ENCODE data around the gene B3GNT8. TPM values are rescaled to one million over a fixed set of nuclear protein-coding genes. Genes with fewer than 3 reads are reported as not detected.
"Not testable (repeated sequence)": the region's sequence is repeated elsewhere in the genome, so short reads cannot be mapped to it uniquely, and the experiment has no call there.

B3GNT8 gene
- total RNA-seq, 1 donor from 2014 or later = 0.16 TPM

DNA sequence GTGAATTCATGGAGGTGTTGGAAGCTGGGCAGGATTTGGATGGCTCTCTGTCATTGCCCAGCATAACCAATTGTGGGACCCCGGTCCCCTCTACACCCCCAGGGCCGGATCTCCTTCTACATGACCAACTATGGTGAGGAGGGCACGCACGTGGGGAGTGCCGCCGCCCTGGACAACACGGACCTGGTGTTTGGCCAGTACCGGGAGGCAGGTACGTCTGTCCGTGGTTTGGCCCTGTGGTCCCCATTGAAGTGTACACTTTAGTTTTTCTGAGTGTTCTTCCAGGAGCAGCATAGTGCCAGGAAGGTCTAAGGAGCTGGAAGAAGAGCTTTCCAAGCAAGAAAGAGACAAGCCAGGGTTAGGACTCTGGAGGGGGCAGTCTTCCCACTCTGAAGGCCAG, 13.2 kb downstream of the B3GNT8 start:
- no peak for DNase-seq

DNA sequence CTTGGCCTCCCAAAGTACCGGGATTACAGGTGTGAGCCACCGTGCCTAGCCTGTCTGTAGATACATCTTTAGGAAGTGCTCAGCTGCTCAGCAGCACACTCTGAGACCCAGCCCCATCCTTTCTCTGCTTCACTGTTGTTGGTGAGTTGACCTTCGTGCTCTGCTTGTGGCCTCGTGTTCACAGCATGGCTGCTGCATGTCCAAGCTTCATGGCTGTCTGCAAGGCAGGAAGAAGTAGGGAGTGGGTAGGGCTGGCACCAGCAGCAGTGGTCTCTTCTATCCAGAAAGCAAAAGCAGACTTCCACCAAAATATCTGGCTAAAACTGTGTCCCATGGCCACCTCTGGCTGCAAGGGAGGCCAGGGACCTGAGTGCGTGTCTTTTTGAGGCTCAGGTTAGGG, 14.2 kb downstream of the B3GNT8 start:
- no peak for DNase-seq

DNA sequence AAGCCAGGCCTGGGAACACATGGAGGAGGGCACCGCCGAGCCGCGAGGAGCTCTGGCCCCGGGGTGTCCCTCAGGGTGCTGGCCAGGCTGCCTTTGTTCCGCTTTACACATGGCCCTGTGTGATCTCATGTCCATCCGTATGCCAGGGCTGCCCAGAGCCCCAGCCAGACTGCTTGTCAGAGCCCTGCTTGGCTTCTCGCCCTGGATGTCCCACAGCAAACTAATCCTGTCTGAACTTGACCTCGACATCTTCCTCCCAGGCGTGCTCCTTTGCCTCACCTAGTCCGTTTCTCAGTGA, 15.3 kb downstream of the B3GNT8 start:
- DNase-seq = no peak

DNA sequence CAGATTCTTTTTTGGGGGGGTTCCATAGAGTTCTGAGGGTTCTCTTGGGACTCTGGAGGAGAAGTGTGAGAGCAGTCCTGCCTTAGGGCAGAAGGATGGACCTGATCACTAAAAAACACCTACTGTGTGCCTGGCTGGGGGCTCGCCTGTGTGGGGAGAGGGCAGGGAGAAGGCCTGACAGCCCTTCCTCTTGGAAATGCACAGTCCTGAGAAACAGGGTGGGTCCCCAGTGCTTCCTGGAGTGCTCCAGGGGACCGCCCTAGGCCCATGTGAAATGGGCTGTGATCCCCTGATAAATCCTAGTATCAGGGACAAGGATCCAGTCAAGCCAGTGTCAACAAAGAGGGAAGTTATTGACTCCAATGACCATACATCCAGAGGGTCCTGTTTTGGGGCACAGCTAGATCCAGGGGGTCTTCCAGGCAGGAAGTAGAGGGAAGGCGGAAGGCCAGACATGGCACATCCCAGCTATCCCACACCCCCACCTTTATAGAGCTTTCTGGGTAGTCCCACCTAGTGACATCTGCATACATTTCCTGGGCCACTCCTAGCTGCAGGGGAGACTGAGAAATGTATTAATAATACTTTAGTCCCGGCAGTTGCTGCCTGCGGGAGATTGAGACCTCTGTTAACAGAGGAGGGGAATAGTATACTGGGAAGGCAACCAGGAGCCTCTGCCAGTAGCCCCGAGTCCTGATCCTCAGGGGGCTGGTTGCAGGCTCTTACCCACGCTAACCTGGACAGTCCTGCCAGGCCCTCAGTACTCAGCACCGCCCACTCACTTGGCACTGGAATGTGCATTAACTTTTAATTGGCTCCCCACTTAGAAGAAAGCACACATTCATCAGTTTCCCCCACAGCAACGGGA, 15.8 kb downstream of the B3GNT8 start:
- no peak for DNase-seq

DNA sequence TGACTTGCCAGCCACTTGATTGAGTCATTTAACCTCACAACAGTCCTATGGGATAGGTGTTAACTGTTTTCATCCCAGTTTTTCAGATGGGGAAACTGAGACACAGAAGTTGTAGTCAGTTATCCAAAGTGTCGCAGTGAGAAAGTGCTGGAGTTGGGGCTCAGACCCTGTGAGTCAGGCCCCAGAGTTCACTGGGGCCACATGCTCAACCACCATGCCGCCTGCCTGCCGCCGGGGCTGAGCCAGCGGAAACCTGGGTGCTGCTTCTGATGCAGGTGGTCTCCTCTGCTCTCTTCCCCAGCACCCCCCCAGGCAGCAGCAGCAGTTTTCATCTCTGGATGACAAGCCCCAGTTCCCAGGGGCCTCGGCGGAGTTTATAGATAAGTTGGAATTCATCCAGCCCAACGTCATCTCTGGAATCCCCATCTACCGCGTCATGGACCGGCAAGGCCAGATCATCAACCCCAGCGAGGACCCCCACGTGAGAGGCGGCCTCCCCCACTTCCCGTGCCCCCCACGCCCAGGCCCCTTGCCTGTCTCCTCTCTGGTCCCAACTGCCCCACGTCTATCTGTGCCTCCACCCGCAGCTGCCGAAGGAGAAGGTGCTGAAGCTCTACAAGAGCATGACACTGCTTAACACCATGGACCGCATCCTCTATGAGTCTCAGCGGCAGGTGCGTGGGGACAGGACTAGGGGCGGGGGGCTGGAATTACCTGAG, 16.7 kb downstream of the B3GNT8 start:
- DNase-seq = no peak

DNA sequence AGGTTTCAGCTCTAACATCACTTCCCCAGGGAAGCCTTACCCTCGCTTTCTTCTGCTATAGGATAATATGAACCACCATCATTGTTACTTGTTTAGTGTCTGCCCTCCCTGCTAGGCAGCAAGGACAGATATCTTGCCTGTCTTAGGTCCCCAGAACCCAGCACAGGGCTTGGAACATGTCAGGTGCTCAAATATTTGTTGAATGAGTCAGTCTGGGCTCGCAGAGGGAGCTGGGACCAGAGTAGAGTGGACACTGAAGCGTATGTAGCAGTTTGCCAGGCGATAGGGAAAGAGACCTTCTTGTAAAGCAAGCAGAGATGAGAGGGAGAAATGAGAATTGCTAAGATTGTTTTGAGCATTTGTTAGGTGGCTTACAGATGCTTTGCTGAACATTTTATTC, 17.9 kb downstream of the B3GNT8 start:
- no peak for DNase-seq

DNA sequence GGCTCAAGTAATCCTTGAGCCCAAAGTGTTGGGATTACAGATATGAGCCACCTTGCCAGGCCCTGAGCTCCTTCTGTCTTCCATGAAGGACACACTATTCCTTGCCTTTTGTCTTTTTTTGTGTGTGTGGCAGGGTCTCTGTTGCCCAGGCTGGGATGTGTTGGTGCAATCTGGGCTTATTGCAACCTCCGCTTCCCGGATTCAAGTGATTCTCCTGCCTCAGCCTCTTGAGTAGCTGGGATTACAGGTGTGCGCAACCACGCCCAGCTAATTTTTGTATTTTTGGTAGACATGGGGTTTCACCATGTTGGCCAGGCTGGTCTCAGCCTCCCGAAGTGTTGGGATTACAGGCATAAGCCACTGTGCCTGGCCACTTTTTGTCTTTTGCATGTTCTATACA, 18.3 kb downstream of the B3GNT8 start:
- DNase-seq = not testable (repeated sequence)

DNA sequence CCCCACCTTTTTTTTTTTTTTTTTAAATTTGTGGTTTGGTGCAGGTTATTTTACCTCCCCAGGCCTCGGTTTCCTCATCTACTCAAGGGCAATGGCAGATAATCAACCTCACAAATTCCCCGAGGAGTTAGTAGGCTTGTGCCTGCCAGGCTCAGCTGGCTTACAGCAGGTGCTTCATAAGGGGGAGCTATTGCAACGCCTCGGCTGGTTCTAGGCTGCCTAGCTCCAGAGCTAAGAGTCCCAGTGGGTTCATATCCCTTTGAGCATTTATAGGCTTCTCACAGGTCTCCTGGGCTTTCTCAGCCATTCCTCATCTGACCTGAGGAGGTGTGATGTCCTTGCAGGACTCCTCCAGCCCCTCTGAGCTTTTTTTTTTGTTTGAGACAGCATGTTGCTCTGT, 18.9 kb downstream of the B3GNT8 start:
- DNase-seq = no peak

DNA sequence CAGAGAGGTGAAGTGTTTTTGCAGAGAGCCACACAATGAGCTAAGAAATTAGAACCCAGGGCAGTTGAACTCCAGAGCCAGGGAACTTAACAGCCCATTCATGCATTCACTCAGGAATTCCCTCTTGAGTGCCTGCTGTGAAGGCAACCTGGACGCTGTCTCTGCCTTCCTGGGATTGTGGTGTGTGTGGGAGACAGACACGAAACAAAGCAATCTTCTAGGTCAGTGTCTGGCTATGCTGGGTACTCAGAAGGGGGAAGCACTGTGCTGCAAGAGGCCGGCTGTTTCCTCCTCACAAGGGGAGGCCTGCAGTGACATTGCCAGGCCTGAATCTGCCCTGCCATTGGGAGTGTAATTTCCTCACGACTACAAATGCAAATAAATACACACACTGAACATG, 19.9 kb downstream of the B3GNT8 start:
- DNase-seq = no peak

DNA sequence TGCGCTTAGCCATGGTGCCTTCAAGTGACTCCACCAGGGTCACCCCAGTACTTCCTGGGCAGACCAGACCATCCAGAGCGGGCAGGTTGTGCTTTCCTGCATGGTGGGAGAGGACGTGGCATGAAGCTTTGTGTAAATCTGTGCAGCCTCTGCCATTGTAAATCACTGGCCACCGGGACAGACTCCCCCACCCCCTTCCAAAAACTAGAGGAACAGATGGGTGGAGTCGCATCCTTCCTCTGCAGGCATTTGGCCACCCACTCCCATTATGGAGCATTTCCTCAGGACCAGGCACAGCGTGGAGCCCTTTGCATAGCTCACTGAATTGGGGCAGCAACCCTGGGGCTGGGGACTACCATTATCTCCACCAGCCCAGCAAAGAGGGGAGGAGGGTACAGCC, 21.4 kb downstream of the B3GNT8 start:
- DNase-seq = no peak

DNA sequence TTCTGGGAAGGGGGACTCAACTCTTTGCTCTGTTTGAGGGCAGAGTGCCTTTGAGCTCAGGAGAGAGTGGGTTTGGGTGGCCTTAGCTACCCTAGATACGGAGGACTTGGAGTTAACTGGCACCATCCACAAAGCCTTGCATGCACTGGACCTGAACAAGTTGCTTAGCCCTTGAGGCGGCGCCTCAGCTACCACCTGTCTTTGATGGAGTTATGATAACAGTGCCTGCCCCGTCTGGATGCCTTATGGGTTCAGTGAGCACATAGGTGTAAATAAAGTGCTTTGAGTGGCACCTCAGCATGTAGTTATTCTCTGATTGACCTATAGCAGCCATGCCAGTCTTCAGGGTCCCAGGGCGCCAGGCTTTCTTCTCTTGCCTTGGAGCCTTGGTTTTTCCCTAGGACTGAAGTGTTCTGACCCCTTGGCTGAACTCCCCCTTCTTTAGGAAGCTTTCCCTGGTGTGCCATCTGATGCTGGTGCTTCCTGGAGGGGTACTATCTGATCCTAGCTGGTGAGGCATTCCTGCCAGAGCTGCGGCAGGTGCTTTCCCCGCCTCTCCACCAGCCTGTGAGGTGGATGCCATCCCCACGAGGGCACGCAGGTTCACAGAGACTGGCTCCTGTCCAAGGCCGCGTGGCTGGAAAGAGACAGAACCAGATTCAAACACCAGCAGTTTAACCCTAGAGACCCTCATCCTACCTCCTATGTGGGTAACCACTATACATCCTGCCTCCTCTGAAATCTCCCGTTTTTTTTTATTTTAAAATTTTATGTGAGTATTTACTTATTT, 23.8 kb downstream of the B3GNT8 start:
- no peak for DNase-seq

DNA sequence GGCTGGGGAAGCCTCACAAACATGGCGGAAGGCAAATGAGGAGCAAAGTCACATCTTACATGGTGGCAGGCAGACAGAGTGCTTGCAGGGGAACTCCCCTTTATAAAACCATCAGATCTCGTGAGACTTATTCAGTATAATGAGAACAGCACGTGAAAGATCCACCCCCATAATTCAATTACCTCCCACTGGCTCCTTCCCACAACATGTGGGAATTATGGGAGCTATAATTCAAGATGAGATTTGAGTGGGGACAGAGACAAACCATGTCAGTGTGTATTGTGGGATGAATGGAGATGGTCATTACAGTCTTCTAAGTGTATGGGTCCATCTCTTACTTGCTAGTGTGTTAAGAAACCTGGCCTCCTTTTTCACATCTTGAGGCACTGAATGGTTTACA, 25.2 kb downstream of the B3GNT8 start:
- DNase-seq = no peak

DNA sequence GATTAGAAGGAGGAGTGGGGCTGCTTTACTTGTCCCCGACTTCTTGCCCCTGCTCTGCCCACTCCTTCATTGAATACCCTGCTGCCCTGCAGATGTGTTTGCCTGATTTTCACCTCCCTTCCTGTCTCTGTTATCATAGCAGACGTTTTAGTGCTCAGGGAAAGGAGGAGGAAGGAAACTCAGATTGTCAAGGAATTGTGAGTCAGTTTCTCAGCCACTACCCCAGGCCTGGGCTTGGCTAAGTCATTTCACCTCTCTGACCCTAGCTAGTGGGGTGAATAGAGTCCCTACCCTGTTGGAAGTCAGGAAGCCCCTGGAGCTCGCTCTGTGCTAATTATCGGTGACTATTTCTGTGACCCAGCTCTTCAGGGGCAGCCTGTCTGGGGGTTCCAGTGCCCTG, 25.7 kb downstream of the B3GNT8 start:
- DNase-seq = no peak

DNA sequence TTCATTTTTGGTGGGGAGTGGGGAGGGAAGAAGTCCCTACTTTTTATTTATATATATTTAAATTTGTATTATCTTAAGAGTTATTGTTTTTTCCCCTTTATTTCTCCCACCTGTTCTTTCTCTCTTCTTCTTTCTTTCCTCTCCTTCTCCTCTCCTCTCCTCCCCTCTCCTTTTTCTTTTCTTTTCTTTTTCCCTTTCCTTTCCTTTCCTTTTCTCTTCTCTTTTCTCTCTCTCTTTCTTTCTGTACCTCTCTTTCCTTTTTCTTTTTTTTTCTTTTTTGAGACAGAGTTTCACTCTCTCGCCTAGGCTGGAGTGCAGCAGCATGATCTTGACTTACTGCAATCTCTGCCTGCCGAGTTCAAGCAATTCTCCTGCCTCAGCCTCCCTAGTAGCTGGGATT, 27.6 kb downstream of the B3GNT8 start:
- no peak for DNase-seq

DNA sequence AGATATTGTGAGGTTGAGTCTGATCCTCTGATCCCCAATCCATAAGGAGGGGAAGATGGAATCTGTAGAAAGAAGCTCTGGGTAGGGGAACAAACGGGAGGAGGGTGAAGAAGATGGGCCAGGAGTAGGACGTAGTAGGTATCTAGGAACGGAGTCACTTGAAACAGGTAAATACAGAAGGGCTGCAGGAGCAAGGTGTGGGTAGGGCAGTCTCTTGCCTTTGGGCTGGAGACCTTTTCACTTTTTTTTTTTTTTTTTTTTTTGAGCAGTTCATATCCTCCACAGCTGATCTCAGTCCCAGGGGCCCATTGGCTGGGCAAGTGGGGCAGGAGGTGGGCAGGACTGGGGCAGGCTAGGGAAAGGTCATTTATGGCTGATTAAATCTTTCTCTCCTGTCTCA, 28.1 kb downstream of the B3GNT8 start:
- no peak for DNase-seq

DNA sequence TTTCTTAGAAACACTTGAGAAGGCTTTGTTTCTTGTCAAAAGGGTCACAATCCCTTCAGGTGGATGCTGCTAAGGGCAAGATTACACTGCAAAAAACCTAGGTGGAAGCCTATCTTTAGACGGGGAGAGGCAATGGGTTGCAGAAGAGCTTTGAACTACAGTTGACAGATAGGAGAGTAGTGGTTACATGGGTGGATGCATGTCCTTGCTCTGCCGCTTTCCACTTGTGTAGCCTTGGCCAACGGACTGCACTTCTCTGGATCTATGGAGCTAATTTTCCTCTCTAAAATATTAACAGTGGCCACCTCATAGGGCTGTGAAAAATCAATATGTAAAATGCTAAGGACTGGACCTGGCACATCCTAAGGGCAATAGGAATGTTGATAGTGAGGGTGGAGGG, 28.6 kb downstream of the B3GNT8 start:
- DNase-seq = no peak

DNA sequence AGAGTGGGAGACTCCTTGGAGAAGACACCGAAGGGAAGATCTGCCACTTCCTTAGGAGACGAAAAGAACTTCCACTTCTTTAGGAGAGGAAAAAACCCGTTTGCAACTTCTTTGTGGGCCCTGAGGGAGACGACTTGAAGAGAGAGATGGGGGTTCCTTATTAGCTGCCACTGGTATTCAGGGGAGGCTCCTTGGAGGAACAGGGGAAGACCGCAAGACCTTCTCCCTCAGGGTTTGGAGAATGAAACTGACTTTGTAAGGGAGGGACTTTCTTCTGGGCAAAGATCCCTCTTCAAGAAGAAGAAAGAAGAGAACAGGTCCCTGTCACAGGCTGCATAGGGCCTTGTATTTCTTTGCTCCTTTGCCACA, 29.1 kb downstream of the B3GNT8 start:
- no peak for DNase-seq

DNA sequence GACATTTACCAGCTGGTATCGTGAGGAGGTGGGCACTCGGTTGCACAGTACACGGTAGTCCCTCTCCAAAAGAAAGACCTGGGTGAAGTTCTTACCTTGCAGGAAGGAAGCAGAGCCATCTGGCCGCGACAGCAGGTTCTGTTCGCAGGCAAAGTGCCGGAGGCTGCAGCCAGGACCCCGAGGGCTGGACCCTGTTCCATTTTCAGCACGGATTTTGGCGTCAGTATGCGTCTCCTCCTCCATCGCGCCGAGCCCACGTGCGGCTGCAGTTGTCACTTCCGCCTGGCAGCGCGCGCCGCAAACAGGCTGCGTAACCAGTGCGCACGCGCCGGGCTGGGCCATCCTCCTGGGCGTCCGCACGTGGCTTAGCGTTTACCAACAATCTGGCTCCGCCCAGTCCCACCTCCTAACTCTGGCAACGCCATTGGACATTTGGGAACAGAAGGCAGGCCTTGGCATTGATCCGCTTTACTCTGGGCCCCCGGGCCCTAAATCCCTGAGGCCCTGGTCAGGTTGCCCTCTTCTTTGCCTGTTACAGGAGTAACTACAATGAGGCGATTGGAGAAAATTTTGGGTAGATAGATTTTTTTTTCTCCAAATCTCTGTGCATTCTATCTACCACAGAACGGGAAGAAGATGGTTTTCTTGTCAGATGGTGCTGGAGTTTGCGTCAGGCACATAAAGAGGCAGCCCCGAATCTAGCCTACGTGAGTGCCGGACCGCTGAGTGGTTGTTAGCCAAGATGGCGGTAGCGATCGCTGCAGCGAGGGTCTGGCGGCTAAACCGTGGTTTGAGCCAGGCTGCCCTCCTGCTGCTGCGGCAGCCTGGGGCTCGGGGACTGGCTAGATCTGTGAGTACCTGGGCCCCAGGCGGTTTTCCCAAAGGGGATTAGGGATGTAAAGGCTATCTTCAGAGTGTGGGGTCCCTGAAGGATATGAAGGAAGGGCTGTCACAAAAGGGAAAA, 29.8 kb downstream of the B3GNT8 start, which contains the start of the genes BCKDHA and EXOSC5:
Gene BCKDHA, plus strand, starts transcription at position 733 of the 964 bp plus-strand sequence. Its CDS starts 10 bp downstream, at position 743.
Gene EXOSC5, minus strand, starts transcription at position 274 of the 964 bp plus-strand sequence. Its CDS starts 31 bp downstream, at position 243.
- DNase-seq = peak; percentile 97

DNA sequence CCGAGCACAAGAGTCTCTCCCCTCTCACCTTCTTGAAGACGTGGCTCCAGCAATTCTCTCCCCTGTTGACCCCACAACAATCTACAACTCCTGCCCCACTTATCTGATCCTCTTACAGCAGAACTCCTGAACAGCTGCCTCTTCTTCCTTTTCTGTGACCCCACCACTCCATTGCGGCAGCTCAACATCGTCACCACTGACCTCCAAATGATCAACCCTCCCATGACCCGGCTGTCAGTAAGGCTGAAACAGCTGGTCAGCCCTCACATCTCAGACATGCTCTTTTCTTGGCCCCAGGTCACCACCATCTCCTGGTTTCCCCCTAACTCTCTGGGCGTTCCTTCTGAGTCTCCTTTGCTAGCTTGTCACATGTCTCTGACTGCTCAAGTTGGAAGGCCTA, 31.8 kb downstream of the B3GNT8 start:
- DNase-seq = no peak

DNA sequence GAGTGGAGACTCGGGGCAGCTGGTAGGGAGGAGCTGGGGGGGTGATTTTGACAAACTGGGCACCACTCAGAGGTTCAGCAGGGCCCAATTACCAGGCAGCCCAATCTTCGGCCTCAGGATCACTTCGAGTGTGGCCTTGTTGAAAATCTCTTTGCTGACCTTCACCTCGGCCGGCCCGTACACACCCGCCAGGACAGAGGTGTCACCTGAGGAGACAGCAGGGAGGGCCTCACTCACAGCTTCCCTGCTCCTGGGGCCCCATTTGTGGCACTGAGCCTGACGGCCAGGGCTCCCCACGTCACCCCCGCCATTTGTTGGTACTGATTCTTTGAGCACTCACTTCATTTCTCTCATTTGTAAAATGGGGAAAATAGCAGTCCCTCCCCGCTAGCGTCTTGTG, 34.4 kb downstream of the B3GNT8 start:
- no peak for DNase-seq

DNA sequence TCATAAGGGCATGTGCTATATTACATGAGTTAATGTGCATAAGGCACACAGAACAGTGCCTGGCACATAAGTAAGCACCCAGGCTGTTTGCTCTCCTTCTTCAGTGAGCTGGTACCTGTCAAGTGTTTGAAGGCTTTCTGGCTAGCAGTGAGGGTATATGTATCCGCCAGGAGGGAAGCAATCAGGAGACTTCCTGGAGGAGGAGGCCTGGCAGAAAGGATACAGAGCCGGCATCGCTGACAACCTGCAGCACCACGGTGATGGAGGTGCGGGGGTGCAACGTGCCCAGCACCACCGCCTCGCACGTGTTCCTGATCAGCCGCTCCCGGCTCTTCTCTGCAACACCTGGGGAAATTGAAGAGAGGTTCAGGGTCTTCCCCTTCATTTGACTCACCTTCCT, 35.6 kb downstream of the B3GNT8 start:
- no peak for DNase-seq

DNA sequence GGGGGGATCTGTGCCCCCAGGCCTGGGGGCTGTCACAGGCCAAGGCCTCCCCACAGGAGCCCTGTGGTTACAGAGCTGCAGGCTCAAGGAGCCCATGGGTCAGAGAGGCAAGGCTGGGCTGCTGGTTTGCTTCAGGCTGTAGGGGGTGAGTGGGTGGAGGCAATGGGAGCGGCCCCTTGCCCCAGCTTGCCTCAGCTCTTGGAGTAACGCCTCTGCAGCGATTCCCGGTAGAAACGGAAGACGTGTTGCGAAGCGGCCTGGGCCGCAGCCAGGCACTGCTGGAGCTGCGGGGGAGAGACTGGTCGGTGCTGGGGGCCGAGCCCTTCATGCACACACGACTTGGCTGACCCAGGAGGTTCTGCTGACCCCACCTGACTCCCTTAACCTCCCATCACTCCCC, 40.7 kb downstream of the B3GNT8 start:
- DNase-seq = no peak

Data from occipital lobe (tissue), 2 donors.